GM21529 (cell line): Measurements from ENCODE around the gene BCAR3.

Experiments used
- ATAC-seq: cut with Tn5 transposase; IDR thresholded peaks from one replicate; pipeline ENCODE4 v1.9.1; 2021; ENCODE audit not compliant: unreplicated experiment

BCAR3 gene

GRCh38 chr1:93681101-93681988 is at the start of gene BCAR3:
BCAR3 (minus strand) TSS chr1:93681837; CDS start chr1:93674930, 6,907 bp downstream.
- ATAC-seq = peak; percentile 74

- no peak for ATAC-seq
Measured at GRCh38 chr1:93730621-93731020, 49.0 kb upstream of the BCAR3 start.

GRCh38 chr1:93729906-93730305 is 48.3 kb upstream of the BCAR3 start:
- ATAC-seq = peak; percentile 30

DNA sequence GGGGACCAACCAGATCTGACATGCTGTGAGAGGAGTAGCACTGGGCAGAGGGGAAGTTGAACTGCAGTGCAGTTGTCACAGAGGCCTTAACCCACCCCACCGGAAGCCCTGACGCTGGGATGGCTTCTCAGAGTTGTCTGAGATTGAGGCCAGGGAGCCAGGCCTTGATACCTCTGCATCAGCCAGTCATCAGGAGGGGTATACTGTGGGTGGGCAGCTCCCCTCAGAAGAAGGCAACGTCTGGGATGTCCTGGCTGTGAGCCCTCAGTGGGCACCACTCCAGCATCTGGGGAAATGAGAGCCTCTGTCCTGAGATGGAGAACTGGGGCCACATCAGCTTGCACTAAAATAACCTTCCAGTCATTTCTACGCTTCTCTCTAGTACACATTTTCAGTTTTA is 47.9 kb upstream of the BCAR3 start:
- peak; percentile 75 for ATAC-seq

- ATAC-seq = no peak
Measured at GRCh38 chr1:93728480-93729131, 47.0 kb upstream of the BCAR3 start.

- no peak for ATAC-seq
Measured at GRCh38 chr1:93723733-93724270, 42.2 kb upstream of the BCAR3 start.

DNA sequence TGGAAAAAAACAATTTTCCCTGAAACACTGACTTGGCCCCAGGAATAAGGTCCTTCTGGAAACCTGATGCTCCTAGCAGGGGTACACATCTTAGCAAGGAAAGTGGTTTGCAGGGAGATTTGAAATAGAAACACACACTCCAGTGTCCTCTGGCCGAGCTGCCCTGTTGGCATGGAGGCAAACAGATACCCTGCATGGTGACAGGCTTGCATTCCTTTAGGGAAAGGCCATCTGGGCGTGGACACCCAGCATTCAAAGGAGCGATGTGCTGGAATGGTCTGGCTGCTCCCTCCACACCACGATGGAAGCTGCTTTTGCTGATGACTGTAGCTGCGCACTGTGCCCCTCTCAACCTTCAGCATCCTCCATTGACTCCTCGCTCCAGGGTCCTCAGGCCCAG is 41.5 kb upstream of the BCAR3 start:
- no peak for ATAC-seq

DNA sequence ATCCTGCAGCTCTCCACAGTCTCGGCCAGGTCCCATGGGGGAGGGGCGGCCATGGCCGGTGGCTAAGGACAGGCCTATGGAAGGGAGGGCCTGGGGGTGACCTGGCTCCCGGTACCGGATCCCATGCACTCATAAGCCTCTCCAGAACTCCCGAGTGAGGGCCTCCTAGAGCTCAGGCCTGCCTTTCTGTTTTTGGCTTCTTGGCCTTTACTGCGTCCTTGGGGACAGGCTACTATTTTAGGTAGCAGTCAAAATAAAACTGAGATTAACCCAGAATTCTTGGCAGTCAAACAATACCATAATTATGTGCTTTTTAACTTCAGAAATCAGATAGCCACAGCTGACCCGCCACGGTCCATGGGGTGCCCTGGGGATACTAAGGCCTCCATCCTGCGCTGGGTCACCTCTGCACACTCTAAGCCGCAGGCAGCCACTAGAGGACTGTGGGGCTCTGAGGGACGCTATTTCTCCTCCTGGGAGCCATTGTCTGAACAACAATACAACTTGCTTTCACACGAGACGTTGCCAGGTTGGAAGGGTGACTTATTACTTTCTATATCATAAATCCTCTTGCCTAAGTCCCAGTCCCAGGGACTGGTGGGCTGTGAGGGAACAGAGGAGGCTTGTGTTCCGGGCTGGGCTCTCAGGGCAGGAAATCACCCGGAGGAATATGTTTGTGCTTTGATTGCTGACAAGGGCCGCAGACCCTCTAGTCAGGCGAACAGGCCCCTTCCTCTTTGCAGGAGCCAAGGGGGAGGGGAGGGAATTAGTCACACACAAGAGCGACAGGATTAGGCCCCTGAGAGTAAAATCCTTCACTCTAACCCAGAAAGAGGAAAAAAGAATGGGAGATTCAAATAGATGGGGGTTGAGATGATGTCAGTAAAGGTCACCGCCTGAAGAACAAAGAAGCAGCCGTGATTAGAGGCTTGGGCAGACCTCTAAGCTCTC is 40.7 kb upstream of the BCAR3 start:
- no peak for ATAC-seq

DNA sequence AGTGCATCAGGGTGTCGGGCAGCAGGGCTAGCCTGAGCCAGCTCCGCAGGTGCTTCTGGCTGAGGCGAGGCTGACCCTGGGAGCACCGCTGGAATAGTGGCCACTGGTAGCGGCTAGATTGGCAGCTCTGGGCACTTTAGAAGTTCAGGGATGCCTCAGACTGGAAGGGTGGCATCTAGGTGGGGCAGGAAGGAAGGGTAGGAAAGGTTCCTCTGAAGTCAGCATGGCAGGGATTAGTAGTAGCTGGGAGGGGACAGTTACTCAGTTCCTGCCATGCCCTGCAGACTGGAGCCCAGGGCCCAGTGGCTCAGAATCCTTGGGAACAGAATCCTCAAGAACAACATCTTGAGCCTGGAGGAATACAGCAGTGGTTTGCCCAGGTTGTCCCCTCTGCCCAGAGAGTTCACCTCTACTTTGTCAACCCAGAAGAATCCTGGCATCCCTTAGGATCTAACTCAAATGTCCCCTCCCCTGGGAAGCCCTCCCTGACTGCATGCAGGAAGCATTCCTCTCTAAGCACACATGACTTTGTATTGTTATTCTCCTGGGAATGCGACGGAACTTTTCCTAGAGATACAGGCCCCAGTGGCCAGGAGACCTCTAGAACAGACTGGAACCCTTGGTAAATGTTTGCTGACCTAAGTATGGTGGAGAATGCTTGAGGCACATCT is 39.5 kb upstream of the BCAR3 start:
- ATAC-seq = no peak

- no peak for ATAC-seq
Measured at GRCh38 chr1:93717640-93718039, 36.0 kb upstream of the BCAR3 start.

GRCh38 chr1:93716941-93717368 is 35.3 kb upstream of the BCAR3 start:
- ATAC-seq = no peak

DNA sequence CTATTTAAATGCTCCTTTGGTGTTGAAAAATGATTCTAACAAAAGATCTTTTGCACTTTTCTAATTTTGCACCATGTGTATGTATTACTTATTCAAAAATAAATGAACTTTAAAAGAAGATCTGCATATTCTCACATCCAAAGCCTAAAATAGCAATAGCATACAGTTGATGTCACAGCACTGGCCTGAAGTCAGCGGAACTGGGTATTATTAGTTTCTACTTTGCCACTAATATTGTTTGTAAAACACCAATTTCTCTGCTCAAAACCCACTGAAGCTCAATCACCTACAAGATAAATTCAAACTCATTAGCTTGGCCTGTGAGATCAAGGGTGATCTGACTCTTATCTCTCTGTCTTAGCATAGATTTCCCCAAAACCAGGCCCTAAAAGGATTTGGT is 34.5 kb upstream of the BCAR3 start:
- ATAC-seq = peak; percentile 11

- peak; percentile 71 for ATAC-seq
Measured at GRCh38 chr1:93715529-93716126, 34.0 kb upstream of the BCAR3 start.

DNA sequence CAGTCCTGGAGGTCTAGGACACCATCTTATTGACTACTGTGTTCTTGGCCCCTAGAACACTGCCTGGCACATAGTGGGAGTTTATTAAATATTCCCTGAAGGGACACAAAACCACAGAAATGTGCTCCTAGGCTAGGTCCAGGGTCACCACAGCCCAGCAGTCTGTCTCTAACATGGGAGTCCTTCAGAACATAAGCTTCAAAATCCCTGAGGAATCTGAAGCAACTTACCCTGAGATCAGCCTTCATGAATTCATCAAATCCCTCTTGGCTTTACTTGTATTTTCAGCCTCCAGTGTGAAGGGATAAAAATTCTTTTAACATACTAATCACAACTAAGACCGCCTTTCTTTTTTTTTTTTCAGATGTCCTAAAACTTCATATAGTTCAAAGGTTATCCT is 32.7 kb upstream of the BCAR3 start:
- ATAC-seq = no peak

GRCh38 chr1:93713341-93713740 is 31.7 kb upstream of the BCAR3 start:
- no peak for ATAC-seq

- no peak for ATAC-seq
Measured at GRCh38 chr1:93712741-93713140, 31.1 kb upstream of the BCAR3 start.

DNA sequence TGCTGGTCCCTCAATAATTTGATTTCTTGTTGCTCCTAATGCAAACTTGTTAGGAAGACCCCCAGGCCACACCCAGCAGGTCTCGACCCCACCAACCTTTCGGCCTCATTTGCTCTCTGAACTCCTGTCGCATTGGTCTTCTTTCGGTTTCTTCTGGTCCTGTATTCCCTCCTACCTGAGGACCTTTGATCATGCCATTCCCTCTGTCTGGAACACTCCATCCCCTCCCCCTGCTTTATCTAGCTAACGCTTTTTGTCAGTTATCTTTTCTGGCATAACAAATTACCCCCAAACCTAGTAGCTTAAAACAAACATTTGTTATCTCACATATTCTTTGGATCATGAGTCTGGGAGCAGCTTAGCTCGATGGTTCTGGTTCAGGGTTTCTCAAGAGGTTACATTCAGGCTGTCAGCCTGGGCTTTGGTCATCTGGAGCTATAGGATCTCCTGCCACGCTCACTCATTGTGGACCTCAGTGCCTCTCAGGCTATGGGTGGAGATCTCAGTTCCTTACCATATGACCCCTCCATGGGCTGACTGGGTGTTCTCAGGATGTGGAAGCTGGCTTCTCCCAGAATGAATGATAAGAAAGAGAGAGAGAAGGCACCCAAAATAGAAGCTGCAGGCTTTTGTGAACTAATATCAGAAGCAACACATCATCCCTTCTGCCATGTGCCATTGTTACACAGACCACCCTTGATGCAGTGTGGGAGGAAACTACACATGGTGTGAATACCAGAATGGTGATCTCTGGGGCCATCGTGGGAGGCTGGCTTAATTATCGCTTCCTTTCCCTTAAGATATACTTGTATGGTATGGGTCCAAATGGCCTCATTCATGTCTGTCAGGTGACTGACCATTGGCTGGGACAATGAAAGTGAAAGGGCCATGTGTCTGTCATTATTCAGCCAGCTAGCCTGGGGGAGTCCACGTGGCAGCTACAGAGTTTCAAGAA is 29.1 kb upstream of the BCAR3 start:
- ATAC-seq = no peak

- ATAC-seq = peak; percentile 28
Measured at GRCh38 chr1:93708734-93709481, 27.3 kb upstream of the BCAR3 start.
